NK-92 treated with Interleukin-12 subunit alpha and Interleukin-12 subunit beta, amount 100 ng/mL, for 24 hours (cell line): ENCODE measurements around the gene VSIG8.

Experiments used
- DNase-seq: peaks from one replicate; lab custom pipeline; 2025; lab: John Stamatoyannopoulos, UW

VSIG8 gene

GRCh38 chr1:159829273-159829634 lies 33.2 kb downstream of the VSIG8 start:
- peak; percentile 23 for DNase-seq

GRCh38 chr1:159828581-159829272 lies 33.7 kb downstream of the VSIG8 start:
- DNase-seq = no peak

GRCh38 chr1:159828176-159828575 lies 34.3 kb downstream of the VSIG8 start:
- no peak for DNase-seq

- DNase-seq = no peak
Measured at GRCh38 chr1:159827549-159827948, 34.9 kb downstream of the VSIG8 start.

DNA sequence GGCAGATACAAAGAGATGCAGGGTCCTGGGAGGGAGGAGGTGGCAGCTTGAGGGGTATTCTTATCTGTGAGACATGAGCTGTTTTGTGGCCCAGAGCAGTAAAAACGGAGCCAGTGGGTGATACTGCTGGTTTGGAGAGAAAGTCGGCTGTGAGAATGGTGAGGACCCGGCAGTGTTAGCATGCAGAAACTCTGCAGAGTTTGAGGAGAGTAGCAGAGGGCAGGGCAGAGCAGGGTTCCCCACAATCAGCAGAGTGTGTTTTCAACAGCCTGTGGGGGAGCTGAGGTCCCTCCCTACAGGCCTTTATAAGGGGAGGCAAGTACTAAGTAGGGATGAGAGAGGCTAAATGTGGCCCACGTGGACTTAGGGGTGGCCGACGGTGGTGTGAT lies 35.4 kb downstream of the VSIG8 start:
- DNase-seq = peak; percentile 54

DNA sequence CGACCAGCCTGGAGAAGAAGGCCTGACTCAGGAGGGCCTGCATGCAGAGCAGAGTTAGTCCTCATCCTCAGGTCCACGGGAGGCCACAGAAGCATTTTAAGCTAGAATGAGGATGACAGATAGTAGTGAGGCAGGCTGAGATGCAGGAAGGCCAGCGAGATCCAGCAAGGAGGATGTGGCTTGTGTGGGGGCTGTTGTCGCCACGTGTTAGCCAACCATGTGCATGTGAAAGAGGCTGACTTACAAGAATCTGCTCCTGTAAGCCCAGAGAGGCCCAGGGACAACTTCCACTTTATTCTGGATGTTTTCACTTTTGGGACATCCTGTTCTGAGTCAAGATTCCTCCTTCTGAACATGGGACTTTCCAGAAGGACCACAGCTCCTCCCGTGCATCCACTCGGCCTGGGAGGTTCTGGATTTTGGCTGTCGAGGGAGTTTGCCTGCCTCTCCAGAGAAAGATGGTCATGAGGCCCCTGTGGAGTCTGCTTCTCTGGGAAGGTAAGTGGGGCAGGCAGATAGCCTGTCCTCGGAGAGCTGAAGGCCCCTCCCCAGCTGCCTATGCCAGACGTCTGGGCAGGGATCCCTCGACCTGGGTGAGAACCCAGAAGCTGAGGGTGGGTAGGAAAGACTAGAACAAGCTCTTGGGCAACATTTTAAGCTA lies 35.9 kb downstream of the VSIG8 start, which contains the start of gene SLAMF8:
SLAMF8 (plus strand) TSS at position 433 of the 661 bp plus-strand sequence; CDS start at position 459, 26 bp downstream.
- peak; percentile 79 for DNase-seq

GRCh38 chr1:159825564-159825963 lies 36.9 kb downstream of the VSIG8 start:
- no peak for DNase-seq

DNA sequence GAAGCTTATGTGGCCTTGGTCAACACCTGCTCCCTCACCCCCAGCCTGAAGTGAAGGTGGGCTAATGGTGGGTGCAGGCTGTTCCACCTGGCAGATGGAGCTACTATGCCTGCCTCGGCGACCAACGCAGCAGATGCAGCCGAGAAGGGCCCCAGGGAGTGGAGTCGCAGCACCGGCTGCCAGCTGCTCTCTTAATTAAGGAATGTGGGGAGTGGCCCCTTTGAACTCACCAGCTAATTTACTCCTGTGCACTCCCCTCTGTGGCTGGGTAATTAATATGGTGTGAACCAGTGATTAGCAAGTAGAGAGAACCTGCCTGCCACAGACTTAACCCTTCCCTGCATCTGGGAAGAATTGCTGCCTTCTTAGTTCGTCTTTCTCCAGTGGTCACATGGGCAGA lies 39.1 kb downstream of the VSIG8 start:
- DNase-seq = no peak

GRCh38 chr1:159821171-159821867 lies 41.1 kb downstream of the VSIG8 start:
- no peak for DNase-seq

- DNase-seq = no peak
Measured at GRCh38 chr1:159817276-159818041, 45.0 kb downstream of the VSIG8 start.

DNA sequence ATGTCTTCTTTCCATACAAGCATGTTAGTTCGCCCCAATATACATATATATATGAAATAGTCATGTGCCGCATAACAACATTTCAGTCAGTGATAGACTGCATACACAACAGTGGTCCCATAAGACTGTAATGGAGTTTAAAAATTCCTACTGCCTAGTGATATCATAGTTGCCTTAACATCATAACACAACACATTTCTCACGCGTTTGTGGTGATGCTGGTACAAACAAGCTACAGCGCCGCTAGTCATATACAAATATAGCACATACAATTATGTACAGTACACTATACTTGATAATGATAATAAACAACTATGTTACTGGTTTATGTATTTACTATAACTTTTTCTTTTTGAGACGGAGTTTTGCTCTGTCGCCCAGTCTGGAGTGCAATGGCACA lies 46.5 kb downstream of the VSIG8 start:
- no peak for DNase-seq

DNA sequence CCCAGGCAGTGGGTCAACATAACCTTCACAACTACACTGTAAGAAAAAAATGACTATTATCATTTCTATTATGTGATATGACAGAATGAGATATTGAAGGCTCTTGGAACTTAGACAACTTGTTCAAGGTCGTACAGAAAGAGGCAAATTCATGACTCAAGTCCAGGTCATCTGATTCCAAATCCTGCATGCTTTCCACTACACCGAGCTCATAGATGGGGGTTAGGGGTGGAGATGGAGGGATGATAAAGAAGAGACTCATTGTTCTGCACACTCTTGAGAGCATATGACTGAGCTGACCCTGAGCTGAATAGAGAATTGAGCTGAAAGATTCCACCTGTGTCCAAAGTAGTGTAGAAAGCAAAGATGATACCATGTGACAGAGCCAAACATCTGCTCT lies 57.5 kb downstream of the VSIG8 start:
- no peak for DNase-seq
